Endothelial cell of umbilical vein (primary cell): ENCODE results near the gene KRT71. TPM values are rescaled to one million over a fixed set of nuclear protein-coding genes. Genes with fewer than 3 reads are reported as not detected.

Source experiments
- BruUV-seq: library from RNA; stranded (reverse); fragments of 400-500 nt; replicated peaks from 2 replicates; lab custom pipeline; 2021; lab: Mats Ljungman, UMichigan
- CTCF ChIA-PET: fragments of 300-600, 350-600 bp; sonication (Branson Sonifier 250); formaldehyde crosslinking; loops from one replicate; lab custom pipeline; 2021; ENCODE audit warnings: antibody characterized with exemption, inconsistent platforms; lab: Charles Lee
- POLR2A ChIA-PET: fragments of 300-600, 350-600 bp; sonication (Branson Sonifier 250); formaldehyde crosslinking; loops from one replicate; lab custom pipeline; 2021; ENCODE audit warnings: antibody characterized with exemption, inconsistent platforms; lab: Charles Lee
- DNase-seq: peaks from one replicate; pipeline ENCODE4 v3.0.0-alpha.2; 2011; ENCODE audit warnings: low read depth, low spot score
- FAIRE-seq: peaks from 2 replicates; lab custom pipeline; 2011; peaks lifted over from hg19 to GRCh38; lab: Jason Lieb, UNC
- H2AFZ ChIP-seq: 2 replicates; pipeline ENCODE4 v1.6.0; 2012; ENCODE audit warnings: low read depth, low read length, control low read depth, inconsistent platforms
- H3K27ac ChIP-seq: 2 replicates; pipeline ENCODE4 v1.5.1; 2011; ENCODE audit warnings: low read depth, mild to moderate bottlenecking, control low read depth, low read length, moderate library complexity; ENCODE audit not compliant: insufficient read depth
- H3K27me3 ChIP-seq, 2 experiments: 2 replicates each; pipeline versions ENCODE4 v1.6.0 to v1.6.1; 2011; ENCODE audit warnings: low read length in 2 of 2, mixed read lengths in 1 of 2; ENCODE audit not compliant: control insufficient read depth in 2 of 2, insufficient read depth in 2 of 2
- H3K36me3 ChIP-seq, 2 experiments: 2 replicates in 1 of 2; 3 replicates in 1 of 2; pipeline ENCODE4 v1.5.1; 2011; ENCODE audit warnings: low read length in 2 of 2, mild to moderate bottlenecking in 1 of 2, moderate library complexity in 1 of 2; ENCODE audit not compliant: control insufficient read depth in 2 of 2, insufficient read depth in 2 of 2; ENCODE audit errors: extremely low read depth in 1 of 2
- H3K4me1 ChIP-seq: 3 replicates; pipeline ENCODE4 v1.5.1; 2011; ENCODE audit warnings: mild to moderate bottlenecking, low read length; ENCODE audit not compliant: control insufficient read depth, insufficient read depth; ENCODE audit errors: extremely low read depth
- H3K4me2 ChIP-seq: 2 replicates; pipeline ENCODE4 v1.6.1; 2011; ENCODE audit warnings: low read length, control low read depth, mixed read lengths; ENCODE audit not compliant: insufficient read depth
- H3K4me3 ChIP-seq, 3 experiments: fragments of 200-600 bp in 1 of 3; sonication (generic), shearing (Covaris generic) in 1 of 3; replicated peaks in 1 of 3; 2 replicates each; pipeline ENCODE4 v1.5.1; 2011 to 2016; ENCODE audit warnings: control low read depth in 3 of 3, low read length in 3 of 3, mild to moderate bottlenecking in 2 of 3, inconsistent platforms in 1 of 3, low read depth in 1 of 3, moderate library complexity in 1 of 3; ENCODE audit not compliant: insufficient read depth in 1 of 3
- H3K79me2 ChIP-seq: 2 replicates; pipeline ENCODE4 v1.6.0; 2012; ENCODE audit warnings: low read length, inconsistent platforms; ENCODE audit not compliant: control insufficient read depth, insufficient read depth
- H3K9ac ChIP-seq: replicated peaks from 2 replicates; pipeline ENCODE3; 2011; ENCODE audit warnings: low read length, control low read depth; ENCODE audit not compliant: insufficient read depth; ENCODE audit errors: extremely low read depth
- H3K9me1 ChIP-seq: replicated peaks from 3 replicates; pipeline ENCODE4 v1.6.0; 2011; ENCODE audit warnings: mild to moderate bottlenecking, low read length; ENCODE audit not compliant: control insufficient read depth, insufficient read depth; ENCODE audit errors: extremely low read depth
- H3K9me3 ChIP-seq: replicated peaks from 2 replicates; pipeline ENCODE4 v1.5.1; 2012; ENCODE audit warnings: low read length, inconsistent platforms; ENCODE audit not compliant: control insufficient read depth, insufficient read depth
- H4K20me1 ChIP-seq: replicated peaks from 2 replicates; pipeline ENCODE3; 2011; ENCODE audit warnings: mild to moderate bottlenecking, low read length; ENCODE audit not compliant: control insufficient read depth, insufficient read depth; ENCODE audit errors: extremely low read depth
- EZH2 ChIP-seq: IDR thresholded peaks from 2 replicates; pipeline ENCODE4 v1.6.1; 2012; ENCODE audit warnings: borderline replicate concordance, low read depth, mild to moderate bottlenecking, moderate library complexity, low read length, inconsistent platforms; ENCODE audit not compliant: severe bottlenecking
- FOS ChIP-seq: IDR thresholded peaks from 2 replicates; pipeline ENCODE4 v1.6.1; 2011; ENCODE audit warnings: mild to moderate bottlenecking, low read length, moderate library complexity, borderline replicate concordance; ENCODE audit not compliant: insufficient read depth
- GATA2 ChIP-seq: IDR thresholded peaks from 2 replicates; pipeline ENCODE4 v1.7.0; 2011; ENCODE audit warnings: low read depth, mild to moderate bottlenecking, moderate library complexity, mixed read lengths, low read length; ENCODE audit not compliant: insufficient read length, insufficient read depth
- JUN ChIP-seq: IDR thresholded peaks from 2 replicates; pipeline ENCODE4 v1.6.1; 2011; ENCODE audit warnings: borderline replicate concordance, low read depth; ENCODE audit not compliant: insufficient read length, insufficient read depth
- MYC ChIP-seq: IDR thresholded peaks from one replicate; pipeline ENCODE4 v1.6.1; 2011; ENCODE audit warnings: mild to moderate bottlenecking, low read depth, low read length
- POLR2A ChIP-seq: IDR thresholded peaks from 2 replicates; pipeline ENCODE4 v1.6.1; 2012; ENCODE audit warnings: low read depth, mild to moderate bottlenecking, control low read depth, low read length
- POLR2AphosphoS5 ChIP-seq: IDR thresholded peaks from 2 replicates; pipeline ENCODE4 v1.6.1; 2012; ENCODE audit warnings: low read depth, mild to moderate bottlenecking, control low read depth, low read length, moderate library complexity; ENCODE audit not compliant: insufficient read depth
- dilution Hi-C: fragments of 300-500 bp; cut with MboI; formaldehyde crosslinking; loops from one replicate; pipeline ENCODE4 v1.15.0; 2019; ENCODE audit warnings: low sequenced_read_pairs; ENCODE audit not compliant: extremely low pct_ligation_motif_present
- intact Hi-C: fragments of 100-400 bp; cut with micrococcal nuclease; formaldehyde crosslinking; loops from one replicate; pipeline ENCODE4 v1.10.0; 2022
- polyA plus RNA-seq, 4 experiments: library from polyadenylated mRNA; depleted of rRNA in 3 of 4; stranded (reverse) in 3 of 4; unstranded in 1 of 4; fragments of >200 nt; gene quantifications; 2 replicates each; pipeline versions ENCODE4 v1.2.1 to v1.2.3, GENCODE V29; 2011 to 2012; ENCODE audit warnings: missing spikeins in 1 of 4
- total RNA-seq: library from RNA; stranded (reverse); gene quantifications from 2 replicates; pipeline ENCODE4 v1.2.3, GENCODE V29; 2021
- TF ChIP-seq, protein P1 (sequence below), 2 donors: IDR thresholded peaks; 1 replicate in 1 of 2; 2 replicates in 1 of 2; pipeline ENCODE4 v1.5.1; 2011; ENCODE audit warnings: low read length in 2 of 2, mild to moderate bottlenecking in 2 of 2, moderate library complexity in 2 of 2, control low read depth in 1 of 2, inconsistent platforms in 1 of 2, low read depth in 1 of 2; ENCODE audit not compliant: insufficient read depth in 1 of 2; ENCODE audit errors: extremely low read depth in 1 of 2
- TF ChIP-seq, protein P2 (sequence below): IDR thresholded peaks from 2 replicates; pipeline ENCODE4 v1.6.1; 2011; ENCODE audit not compliant: insufficient read depth, insufficient read length

The KRT71 gene
- total and polyA plus RNA-seq, 2 donors (not counting 3 experiments of a cell fraction or from before 2014, with no cell fraction given): not detected

DNA sequence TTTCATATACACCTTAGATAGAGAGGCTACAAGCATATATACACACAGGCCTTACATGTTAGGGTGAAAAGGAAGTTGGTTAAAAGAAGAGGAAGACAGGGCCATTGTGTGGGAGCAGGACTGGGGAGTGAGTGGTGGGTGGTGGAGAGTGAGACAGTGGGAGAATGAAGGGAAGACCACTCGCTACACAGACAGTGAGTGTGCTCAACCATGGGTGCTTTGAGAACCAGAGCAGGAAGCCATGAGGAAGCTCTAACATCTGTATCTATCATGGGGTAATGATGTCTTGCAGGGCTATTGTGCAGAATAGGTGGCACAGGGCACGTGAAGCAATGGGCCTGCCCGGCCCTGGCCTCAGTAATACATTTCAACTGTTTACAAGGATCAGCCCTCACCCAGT, 32.1 kb upstream of the KRT71 start:
- Histone ChIP-seq H3K27me3 (peaks cover 0 to 2% of the 10 kb centered on the region in 2 experiments), H3K9me3 (no peaks in the 10 kb centered on the region), H3K4me1 (no peaks in the 10 kb centered on the region), H3K36me3 (no peaks in the 10 kb centered on the region), H3K79me2 (no peaks in the 10 kb centered on the region), H3K4me2 (no peak overlapping the region), H3K9ac (no peak overlapping the region), H3K4me3 (no peak overlapping the region), H3K27ac (no peak overlapping the region), H3K9me1 (no peaks in the 10 kb centered on the region), H4K20me1 (no peaks in the 10 kb centered on the region), H2AFZ (no peak overlapping the region)
- ChIA-PET CTCF (interaction anchor here (1.6 to 12.3 kb wide), 4 partner anchors 10 to 295 kb away, joined by 5 to 135 read pairs (median 64); no protein-coding TSS in a partner anchor), POLR2A (no interaction called here)
- no peak for TF ChIP-seq POLR2AphosphoS5
- TF ChIP-seq POLR2A: no peak
- no peak for TF ChIP-seq GATA2
- TF ChIP-seq MYC: no peak
- no peak for TF ChIP-seq FOS
- TF ChIP-seq EZH2: no peak
- TF ChIP-seq, protein P1, sequence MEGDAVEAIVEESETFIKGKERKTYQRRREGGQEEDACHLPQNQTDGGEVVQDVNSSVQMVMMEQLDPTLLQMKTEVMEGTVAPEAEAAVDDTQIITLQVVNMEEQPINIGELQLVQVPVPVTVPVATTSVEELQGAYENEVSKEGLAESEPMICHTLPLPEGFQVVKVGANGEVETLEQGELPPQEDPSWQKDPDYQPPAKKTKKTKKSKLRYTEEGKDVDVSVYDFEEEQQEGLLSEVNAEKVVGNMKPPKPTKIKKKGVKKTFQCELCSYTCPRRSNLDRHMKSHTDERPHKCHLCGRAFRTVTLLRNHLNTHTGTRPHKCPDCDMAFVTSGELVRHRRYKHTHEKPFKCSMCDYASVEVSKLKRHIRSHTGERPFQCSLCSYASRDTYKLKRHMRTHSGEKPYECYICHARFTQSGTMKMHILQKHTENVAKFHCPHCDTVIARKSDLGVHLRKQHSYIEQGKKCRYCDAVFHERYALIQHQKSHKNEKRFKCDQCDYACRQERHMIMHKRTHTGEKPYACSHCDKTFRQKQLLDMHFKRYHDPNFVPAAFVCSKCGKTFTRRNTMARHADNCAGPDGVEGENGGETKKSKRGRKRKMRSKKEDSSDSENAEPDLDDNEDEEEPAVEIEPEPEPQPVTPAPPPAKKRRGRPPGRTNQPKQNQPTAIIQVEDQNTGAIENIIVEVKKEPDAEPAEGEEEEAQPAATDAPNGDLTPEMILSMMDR (IDR thresholded peaks at IDR 0.05; ENCODE audit: extremely low read depth in 1 of 2, insufficient read depth in 1 of 2, low read depth in 1 of 2, low read length in 2 of 2): no peak
- no peak for TF ChIP-seq JUN
- TF ChIP-seq, protein P2, sequence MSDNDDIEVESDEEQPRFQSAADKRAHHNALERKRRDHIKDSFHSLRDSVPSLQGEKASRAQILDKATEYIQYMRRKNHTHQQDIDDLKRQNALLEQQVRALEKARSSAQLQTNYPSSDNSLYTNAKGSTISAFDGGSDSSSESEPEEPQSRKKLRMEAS: no peak
- BruUV-seq: no TSS peak
- dilution Hi-C loops: no loop called here
- intact Hi-C loops: no loop called here
- no peak for DNase-seq
- no peak for FAIRE-seq
